IPS-18a (cell line): ENCODE data around the gene SLC39A12.

Experiments
- H3K27ac ChIP-seq: one replicate; pipeline ENCODE4 v1.5.1; 2013; ENCODE audit warnings: low read length
- H3K27me3 ChIP-seq: one replicate; pipeline ENCODE4 v1.6.1; 2013; ENCODE audit warnings: mild to moderate bottlenecking, low read length; ENCODE audit not compliant: control insufficient read depth, insufficient read depth
- H3K36me3 ChIP-seq: one replicate; pipeline ENCODE4 v1.6.1; 2013; ENCODE audit warnings: low read depth, low read length; ENCODE audit not compliant: control insufficient read depth
- H3K4me1 ChIP-seq: one replicate; pipeline ENCODE4 v1.6.1; 2013; ENCODE audit warnings: low read depth, low read length; ENCODE audit not compliant: control insufficient read depth
- H3K4me3 ChIP-seq: one replicate; pipeline ENCODE4 v1.5.1; 2013; ENCODE audit warnings: low read length
- H3K9ac ChIP-seq: one replicate; pipeline ENCODE4 v1.6.1; 2013; ENCODE audit warnings: mild to moderate bottlenecking, low read length, moderate library complexity
- H3K9me3 ChIP-seq: one replicate; pipeline ENCODE4 v1.6.1; 2013; ENCODE audit warnings: low read depth, low read length; ENCODE audit not compliant: control insufficient read depth

The SLC39A12 gene

GRCh38 chr10:17965649-17966235 is 14.0 kb downstream of the SLC39A12 start:
- no peak overlapping the region for H3K9ac ChIP-seq
- no peaks in the 10 kb centered on the region for H3K27me3 ChIP-seq
- H3K4me3 ChIP-seq = no peak overlapping the region
- H3K4me1 ChIP-seq = no peaks in the 10 kb centered on the region
- H3K9me3 ChIP-seq = no peaks in the 10 kb centered on the region
- no peak overlapping the region for H3K27ac ChIP-seq
- H3K36me3 ChIP-seq = no peaks in the 10 kb centered on the region

GRCh38 chr10:17974505-17974904 is 22.8 kb downstream of the SLC39A12 start:
- no peak overlapping the region for H3K27ac ChIP-seq
- no peaks in the 10 kb centered on the region for H3K4me1 ChIP-seq
- no peaks in the 10 kb centered on the region for H3K27me3 ChIP-seq
- no peak overlapping the region for H3K4me3 ChIP-seq
- no peaks in the 10 kb centered on the region for H3K36me3 ChIP-seq
- H3K9me3 ChIP-seq = no peaks in the 10 kb centered on the region
- H3K9ac ChIP-seq = no peak overlapping the region

GRCh38 chr10:17980846-17981565 is 29.3 kb downstream of the SLC39A12 start:
- H3K36me3 ChIP-seq = no peaks in the 10 kb centered on the region
- H3K27me3 ChIP-seq = no peaks in the 10 kb centered on the region
- H3K9ac ChIP-seq = no peak overlapping the region
- no peaks in the 10 kb centered on the region for H3K9me3 ChIP-seq
- H3K4me3 ChIP-seq = no peak overlapping the region
- no peak overlapping the region for H3K27ac ChIP-seq
- H3K4me1 ChIP-seq = peaks cover 7% of the 10 kb centered on the region

GRCh38 chr10:17981766-17982380 is 30.2 kb downstream of the SLC39A12 start:
- Histone ChIP-seq H3K27me3 (no peaks in the 10 kb centered on the region), H3K9ac (no peak overlapping the region), H3K4me3 (no peak overlapping the region), H3K4me1 (peaks cover 7% of the 10 kb centered on the region), H3K27ac (no peak overlapping the region), H3K36me3 (no peaks in the 10 kb centered on the region), H3K9me3 (no peaks in the 10 kb centered on the region)

GRCh38 chr10:17984056-17984455 is 32.3 kb downstream of the SLC39A12 start:
- peaks cover 9% of the 10 kb centered on the region for H3K4me1 ChIP-seq
- no peak overlapping the region for H3K9ac ChIP-seq
- H3K36me3 ChIP-seq = no peaks in the 10 kb centered on the region
- no peak overlapping the region for H3K4me3 ChIP-seq
- H3K27ac ChIP-seq = no peak overlapping the region
- no peaks in the 10 kb centered on the region for H3K9me3 ChIP-seq
- no peaks in the 10 kb centered on the region for H3K27me3 ChIP-seq

GRCh38 chr10:17984563-17984962 is 32.8 kb downstream of the SLC39A12 start:
- Histone ChIP-seq H3K9me3 (no peaks in the 10 kb centered on the region), H3K4me1 (peaks cover 9% of the 10 kb centered on the region), H3K36me3 (no peaks in the 10 kb centered on the region), H3K4me3 (no peak overlapping the region), H3K9ac (no peak overlapping the region), H3K27me3 (no peaks in the 10 kb centered on the region), H3K27ac (no peak overlapping the region)

GRCh38 chr10:17989908-17990767 is 38.4 kb downstream of the SLC39A12 start:
- H3K9ac ChIP-seq = no peak overlapping the region
- H3K9me3 ChIP-seq = no peaks in the 10 kb centered on the region
- no peaks in the 10 kb centered on the region for H3K27me3 ChIP-seq
- no peak overlapping the region for H3K27ac ChIP-seq
- H3K4me1 ChIP-seq = peaks cover 3% of the 10 kb centered on the region
- no peak overlapping the region for H3K4me3 ChIP-seq
- no peaks in the 10 kb centered on the region for H3K36me3 ChIP-seq

GRCh38 chr10:17992266-17992665 is 40.5 kb downstream of the SLC39A12 start:
- no peaks in the 10 kb centered on the region for H3K36me3 ChIP-seq
- H3K9ac ChIP-seq = no peak overlapping the region
- H3K27me3 ChIP-seq = no peaks in the 10 kb centered on the region
- no peaks in the 10 kb centered on the region for H3K9me3 ChIP-seq
- peaks cover 3% of the 10 kb centered on the region for H3K4me1 ChIP-seq
- H3K4me3 ChIP-seq = no peak overlapping the region
- H3K27ac ChIP-seq = no peak overlapping the region

- H3K27ac ChIP-seq = no peak overlapping the region
- no peaks in the 10 kb centered on the region for H3K9me3 ChIP-seq
- no peaks in the 10 kb centered on the region for H3K36me3 ChIP-seq
- peaks cover 3% of the 10 kb centered on the region for H3K4me1 ChIP-seq
- H3K9ac ChIP-seq = no peak overlapping the region
- no peaks in the 10 kb centered on the region for H3K27me3 ChIP-seq
- no peak overlapping the region for H3K4me3 ChIP-seq
Observed at GRCh38 chr10:17993361-17993760, 41.6 kb downstream of the SLC39A12 start.

GRCh38 chr10:18000601-18001000 is 48.9 kb downstream of the SLC39A12 start:
- H3K9ac ChIP-seq = no peak overlapping the region
- no peaks in the 10 kb centered on the region for H3K36me3 ChIP-seq
- H3K9me3 ChIP-seq = no peaks in the 10 kb centered on the region
- no peaks in the 10 kb centered on the region for H3K27me3 ChIP-seq
- peaks cover 6% of the 10 kb centered on the region for H3K4me1 ChIP-seq
- no peak overlapping the region for H3K27ac ChIP-seq
- H3K4me3 ChIP-seq = no peak overlapping the region

- Histone ChIP-seq H3K27me3 (no peaks in the 10 kb centered on the region), H3K4me3 (no peak overlapping the region), H3K9ac (no peak overlapping the region), H3K36me3 (no peaks in the 10 kb centered on the region), H3K9me3 (no peaks in the 10 kb centered on the region), H3K4me1 (peaks cover 13% of the 10 kb centered on the region), H3K27ac (no peak overlapping the region)
Observed at GRCh38 chr10:18005445-18005780, 53.7 kb downstream of the SLC39A12 start.
